Cortex of kidney (tissue), 1 donor: ENCODE results near the gene ATAD5.
"Not testable (repeated sequence)": the region's sequence is repeated elsewhere in the genome, so short reads cannot be mapped to it uniquely, and the experiment has no call there.

Experiments
- DNase-seq: peaks from one replicate; lab custom pipeline; 2025; lab: John Stamatoyannopoulos, UW

Gene ATAD5

GRCh38 chr17:30831663-30832437 is at the start of gene ATAD5:
ATAD5 (plus strand) TSS chr17:30831966; CDS start chr17:30832348, 382 bp downstream.
- no peak for DNase-seq

- DNase-seq, result no peak
These were observed 49.6 kb upstream of the ATAD5 start for GRCh38 chr17:30782206-30782605.

GRCh38 chr17:30788918-30789317 is 42.8 kb upstream of the ATAD5 start:
- no peak for DNase-seq

GRCh38 chr17:30790279-30790678 is 41.5 kb upstream of the ATAD5 start:
- no peak for DNase-seq

GRCh38 chr17:30793282-30793977 is 38.3 kb upstream of the ATAD5 start:
- no peak for DNase-seq

GRCh38 chr17:30794372-30794771 is 37.4 kb upstream of the ATAD5 start:
- no peak for DNase-seq

GRCh38 chr17:30796016-30796415 is 35.8 kb upstream of the ATAD5 start:
- no peak for DNase-seq

GRCh38 chr17:30801671-30802070 is 30.1 kb upstream of the ATAD5 start:
- no peak for DNase-seq

- no peak for DNase-seq
These were observed 25.8 kb upstream of the ATAD5 start for GRCh38 chr17:30805944-30806456.

- no peak for DNase-seq
These were observed 23.9 kb upstream of the ATAD5 start for GRCh38 chr17:30807896-30808295.

- no peak for DNase-seq
These were observed 22.9 kb upstream of the ATAD5 start for GRCh38 chr17:30808785-30809286.

GRCh38 chr17:30809867-30810266 is 21.9 kb upstream of the ATAD5 start:
- no peak for DNase-seq

GRCh38 chr17:30812218-30813177 is 19.3 kb upstream of the ATAD5 start:
- no peak for DNase-seq

GRCh38 chr17:30814236-30814635 is 17.5 kb upstream of the ATAD5 start:
- DNase-seq, result not testable (repeated sequence)

- not testable (repeated sequence) for DNase-seq
These were observed 16.9 kb upstream of the ATAD5 start for GRCh38 chr17:30814860-30815259.

- DNase-seq, result no peak
These were observed 15.6 kb upstream of the ATAD5 start for GRCh38 chr17:30816165-30816564.

- no peak for DNase-seq
These were observed 11.6 kb upstream of the ATAD5 start for GRCh38 chr17:30819971-30820705.

GRCh38 chr17:30821871-30822723 is 9.7 kb upstream of the ATAD5 start:
- no peak for DNase-seq

GRCh38 chr17:30822919-30823318 is 8.8 kb upstream of the ATAD5 start:
- not testable (repeated sequence) for DNase-seq

- DNase-seq, result no peak
These were observed 8.3 kb upstream of the ATAD5 start for GRCh38 chr17:30823421-30823820.
